Colonic mucosa (tissue), 4 donors: Measurements from ENCODE around the gene CNOT6. TPM values are rescaled to one million over a fixed set of nuclear protein-coding genes. Genes with fewer than 3 reads are reported as not detected.

Experiments
- DNase-seq: peaks from one replicate; pipeline ENCODE4 v3.0.0-alpha.2; 2020
- H3K27ac ChIP-seq: fragments of 200-600 bp; one replicate; pipeline ENCODE4 v1.8.0; 2021
- H3K27me3 ChIP-seq: fragments of 200-600 bp; one replicate; pipeline ENCODE4 v1.8.0; 2021
- H3K36me3 ChIP-seq: fragments of 200-600 bp; one replicate; pipeline ENCODE4 v1.8.0; 2021
- H3K4me1 ChIP-seq: fragments of 200-600 bp; one replicate; pipeline ENCODE4 v1.8.0; 2021; ENCODE audit warnings: mild to moderate bottlenecking
- H3K4me3 ChIP-seq: fragments of 200-600 bp; one replicate; pipeline ENCODE4 v1.8.0; 2021
- H3K9ac ChIP-seq, 2 donors: one replicate each; pipeline ENCODE4 v1.7.0; 2013; ENCODE audit warnings: control low read depth in 2 of 2, low read depth in 2 of 2, low read length in 2 of 2
- H3K9me3 ChIP-seq: fragments of 200-600 bp; one replicate; pipeline ENCODE4 v1.8.0; 2021
- intact Hi-C: fragments of 100-400 bp; cut with DNase I; formaldehyde crosslinking; loops from one replicate; pipeline ENCODE4 v1.14.1; 2022
- total RNA-seq, 2 donors: library from RNA; stranded (reverse); fragmentation: NEBNext Ultra II Directional in 1 of 2; extraction: Animal tissue kit (Norgen Biotek cat#: 25700) in 1 of 2; gene quantifications; one replicate each; pipeline ENCODE4 v1.2.1, GENCODE V29; 2021
- TF ChIP-seq, protein P1 (sequence below): fragments of 200-600 bp; IDR thresholded peaks from one replicate; pipeline ENCODE4 v1.8.0; 2022; ENCODE audit warnings: antibody characterized with exemption, mild to moderate bottlenecking
- donor health status: healthy.
- donor health status: DM: no; HTN: no; CAD: no.
- donor health status: DM: no; HTN: no; CAD: no.

The CNOT6 gene
- total RNA-seq, 2 donors from 2014 or later = 35.5 to 38.2 TPM

DNA sequence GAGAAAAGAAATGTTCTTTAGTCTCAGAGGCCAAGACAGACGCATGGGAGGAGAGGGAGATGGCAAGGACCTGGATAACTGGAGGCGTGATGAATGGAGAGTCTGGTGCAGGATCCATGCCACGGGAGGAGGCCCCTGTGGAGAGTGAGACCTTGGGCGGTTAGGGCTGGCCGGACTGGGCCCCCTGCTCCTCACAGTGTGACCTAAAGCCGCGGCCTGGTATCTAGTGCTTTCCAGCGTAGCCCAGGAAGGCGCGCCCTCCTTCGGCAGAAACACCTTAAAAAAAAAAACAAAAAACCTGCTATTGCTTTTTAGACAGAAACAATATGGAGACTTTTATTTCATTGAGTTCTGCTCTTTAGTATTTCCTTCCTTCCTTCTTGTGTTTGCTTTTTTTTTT, 64.1 kb downstream of the CNOT6 start:
- Histone ChIP-seq H3K4me3 (no peak overlapping the region), H3K36me3 (no peaks in the 10 kb centered on the region), H3K27me3 (no peaks in the 10 kb centered on the region), H3K9ac (no peak overlapping the region), H3K27ac (no peak overlapping the region), H3K9me3 (no peaks in the 10 kb centered on the region), H3K4me1 (no peaks in the 10 kb centered on the region)
- intact Hi-C loops = no loop called here
- no peak for DNase-seq
- TF ChIP-seq, protein P1, sequence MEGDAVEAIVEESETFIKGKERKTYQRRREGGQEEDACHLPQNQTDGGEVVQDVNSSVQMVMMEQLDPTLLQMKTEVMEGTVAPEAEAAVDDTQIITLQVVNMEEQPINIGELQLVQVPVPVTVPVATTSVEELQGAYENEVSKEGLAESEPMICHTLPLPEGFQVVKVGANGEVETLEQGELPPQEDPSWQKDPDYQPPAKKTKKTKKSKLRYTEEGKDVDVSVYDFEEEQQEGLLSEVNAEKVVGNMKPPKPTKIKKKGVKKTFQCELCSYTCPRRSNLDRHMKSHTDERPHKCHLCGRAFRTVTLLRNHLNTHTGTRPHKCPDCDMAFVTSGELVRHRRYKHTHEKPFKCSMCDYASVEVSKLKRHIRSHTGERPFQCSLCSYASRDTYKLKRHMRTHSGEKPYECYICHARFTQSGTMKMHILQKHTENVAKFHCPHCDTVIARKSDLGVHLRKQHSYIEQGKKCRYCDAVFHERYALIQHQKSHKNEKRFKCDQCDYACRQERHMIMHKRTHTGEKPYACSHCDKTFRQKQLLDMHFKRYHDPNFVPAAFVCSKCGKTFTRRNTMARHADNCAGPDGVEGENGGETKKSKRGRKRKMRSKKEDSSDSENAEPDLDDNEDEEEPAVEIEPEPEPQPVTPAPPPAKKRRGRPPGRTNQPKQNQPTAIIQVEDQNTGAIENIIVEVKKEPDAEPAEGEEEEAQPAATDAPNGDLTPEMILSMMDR = no peak

DNA sequence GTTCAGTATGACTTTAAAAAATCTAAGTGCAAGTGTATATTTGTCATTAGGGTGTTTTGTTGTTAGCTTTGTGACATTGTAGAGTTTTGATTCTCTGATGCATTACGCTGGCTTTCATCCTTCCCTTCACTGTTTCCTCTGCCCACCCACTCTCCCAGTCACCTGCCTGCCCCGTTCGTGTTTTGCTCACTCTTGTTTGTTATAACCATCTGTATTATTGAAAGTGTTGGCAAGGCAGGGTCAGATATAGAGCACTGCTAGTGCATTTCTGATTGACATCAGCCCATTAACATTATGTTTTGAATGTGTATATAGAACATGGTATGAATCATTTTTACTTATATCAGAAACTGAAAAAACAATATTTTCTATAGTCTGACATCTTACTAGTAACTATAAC, 69.8 kb downstream of the CNOT6 start:
- intact Hi-C loops = no loop called here
- H3K9ac ChIP-seq = no peak overlapping the region
- no peaks in the 10 kb centered on the region for H3K9me3 ChIP-seq
- H3K4me3 ChIP-seq = no peak overlapping the region
- peaks cover 13% of the 10 kb centered on the region for H3K36me3 ChIP-seq
- no peak overlapping the region for H3K27ac ChIP-seq
- H3K4me1 ChIP-seq = no peaks in the 10 kb centered on the region
- DNase-seq = no peak
- H3K27me3 ChIP-seq = no peaks in the 10 kb centered on the region
- TF ChIP-seq, protein P1 = no peak

DNA sequence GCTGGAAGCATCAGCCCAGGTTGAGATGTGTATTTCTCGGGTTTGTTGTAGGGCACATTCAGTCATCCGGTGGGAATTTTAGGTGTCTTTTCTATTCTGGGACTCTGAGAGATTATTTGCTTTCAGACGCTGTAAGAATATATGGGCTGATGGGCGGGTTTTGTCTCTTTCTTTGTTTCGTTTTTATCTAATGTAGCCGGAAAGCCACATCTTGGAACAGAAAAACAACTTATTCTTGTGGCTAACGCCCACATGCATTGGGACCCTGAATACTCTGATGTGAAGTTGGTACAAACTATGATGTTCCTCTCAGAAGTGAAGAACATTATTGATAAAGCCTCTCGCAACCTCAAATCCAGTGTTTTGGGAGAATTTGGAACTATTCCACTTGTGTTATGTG, 74.7 kb downstream of the CNOT6 start:
- intact Hi-C loops = no loop called here
- no peak overlapping the region for H3K27ac ChIP-seq
- H3K36me3 ChIP-seq = peaks cover 13% of the 10 kb centered on the region
- H3K4me3 ChIP-seq = no peak overlapping the region
- no peaks in the 10 kb centered on the region for H3K9me3 ChIP-seq
- H3K27me3 ChIP-seq = no peaks in the 10 kb centered on the region
- no peaks in the 10 kb centered on the region for H3K4me1 ChIP-seq
- DNase-seq = no peak
- H3K9ac ChIP-seq = no peak overlapping the region
- TF ChIP-seq, protein P1 = no peak

DNA sequence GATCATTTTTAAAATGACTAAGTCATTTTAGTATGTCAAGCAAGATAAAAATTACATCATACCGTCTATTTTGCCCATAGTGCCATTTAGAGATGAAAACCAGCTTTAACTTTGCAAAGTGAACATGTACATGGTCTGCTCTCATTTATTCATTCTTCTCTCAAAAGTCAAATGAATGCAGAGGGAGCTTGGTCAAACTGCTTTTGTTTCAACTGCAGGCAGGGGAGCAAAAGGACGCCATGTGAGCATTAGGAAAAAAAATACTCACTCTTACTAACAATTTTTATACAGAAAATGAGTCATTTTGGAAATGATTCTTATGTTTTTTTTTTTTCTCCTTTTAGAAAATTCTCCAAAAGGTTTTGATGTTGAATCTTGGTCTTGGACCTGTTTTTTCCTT, 81.4 kb downstream of the CNOT6 start:
- H3K27ac ChIP-seq = no peak overlapping the region
- TF ChIP-seq, protein P1 = no peak
- H3K27me3 ChIP-seq = no peaks in the 10 kb centered on the region
- no peak overlapping the region for H3K4me3 ChIP-seq
- no peak for DNase-seq
- no peaks in the 10 kb centered on the region for H3K36me3 ChIP-seq
- no peak overlapping the region for H3K9ac ChIP-seq
- intact Hi-C loops = no loop called here
- H3K9me3 ChIP-seq = no peaks in the 10 kb centered on the region
- H3K4me1 ChIP-seq = no peaks in the 10 kb centered on the region

DNA sequence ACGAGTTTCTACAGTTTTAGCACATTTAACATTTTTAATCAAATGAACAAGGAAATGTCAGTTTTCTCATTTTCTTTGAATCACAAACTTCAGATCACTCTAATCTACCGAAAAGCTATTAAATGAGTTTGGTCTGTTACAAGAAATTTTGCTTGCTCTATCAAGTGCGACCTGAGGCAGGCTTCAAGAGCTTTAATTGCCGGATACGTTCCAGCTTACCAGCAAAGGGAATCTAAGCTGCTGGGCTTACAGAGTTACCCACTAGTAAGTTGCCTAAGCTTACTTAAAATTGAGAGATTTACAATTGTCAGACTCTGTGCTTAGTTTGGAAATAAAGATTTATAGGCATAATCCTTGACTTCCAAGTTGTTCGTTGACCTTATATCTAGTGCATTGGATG, 86.5 kb downstream of the CNOT6 start:
- Histone ChIP-seq H3K9ac (no peak overlapping the region), H3K27ac (no peak overlapping the region), H3K27me3 (no peaks in the 10 kb centered on the region), H3K4me1 (no peaks in the 10 kb centered on the region), H3K9me3 (no peaks in the 10 kb centered on the region), H3K4me3 (no peak overlapping the region), H3K36me3 (no peaks in the 10 kb centered on the region)
- intact Hi-C loops = no loop called here
- TF ChIP-seq, protein P1 = no peak
- DNase-seq = no peak

DNA sequence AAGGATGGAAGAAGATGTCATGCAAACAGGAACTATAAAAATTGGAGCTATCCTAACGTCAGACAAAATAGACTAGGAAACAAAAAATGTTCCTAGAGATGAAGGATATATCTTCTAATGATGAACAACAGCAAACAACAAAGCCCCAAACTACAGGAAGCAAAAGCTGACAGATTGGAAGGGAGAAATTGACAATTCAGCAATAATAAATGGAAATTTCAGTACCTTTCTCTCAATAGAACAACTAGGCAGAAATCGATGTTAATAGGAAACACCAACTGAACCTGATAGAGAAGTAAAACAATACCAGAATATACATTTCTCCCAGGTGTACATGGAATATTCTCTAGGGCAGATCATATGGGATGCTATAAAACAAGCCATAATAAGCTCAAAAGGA, 89.6 kb downstream of the CNOT6 start:
- intact Hi-C loops = no loop called here

More for the DNA sequence above, 89.6 kb downstream of the CNOT6 start:
- no peak overlapping the region for H3K27ac ChIP-seq
- H3K9me3 ChIP-seq = no peaks in the 10 kb centered on the region
- H3K9ac ChIP-seq = no peak overlapping the region
- H3K27me3 ChIP-seq = no peaks in the 10 kb centered on the region
- H3K4me1 ChIP-seq = no peaks in the 10 kb centered on the region
- H3K4me3 ChIP-seq = no peak overlapping the region
- no peaks in the 10 kb centered on the region for H3K36me3 ChIP-seq
- TF ChIP-seq, protein P1 = no peak
- no peak for DNase-seq
